Heart left ventricle (tissue), 13 donors: ENCODE data around the gene MGAT4B.

ENCODE experiments used
- CTCF ChIP-seq, 12 donors: fragments of 200-600 bp; sonication (generic) in 4 of 12; IDR thresholded peaks; one replicate each; pipeline versions ENCODE4 v1.5.0 to v1.8.0; 2018 to 2022; ENCODE audit warnings: antibody characterized with exemption in 12 of 12, mild to moderate bottlenecking in 5 of 12
- POLR2A ChIP-seq, 2 donors: fragments of 450-650 bp; IDR thresholded peaks; one replicate each; pipeline ENCODE4 v1.6.1; 2017; ENCODE audit warnings: antibody characterized with exemption in 2 of 2, mild to moderate bottlenecking in 2 of 2, moderate library complexity in 2 of 2
- donor health status: ischemic (EF 13 %, LVEDD 7.1; RV severe dilation, severe dysfunction).
- donor health status: DM: no; HTN: yes; CAD: no.
- donor health status: DM: no; HTN: no; CAD: no.
- donor health status: ischemic (EF 25% LVEDD 6.9; RV normal size, moderate dysfunction).
- donor health status: ischemic (EF 25% LVEDD 5.7; RV mildly dilated, moderate dysfunction).
- donor health status: ischemic (EF 35%, LVEDD 5.7; RV mildly dilated, moderate dysfunction).
- donor health status: nonischemic (EF 11% LVEDD 7.7; RV severe dilation, severe dysfunction).
- donor health status: DM: yes; HTN: yes; CAD: no.
- donor health status: PGD.
- donor health status: ischemic (EF 29% LVEDD 5.4; RV normal size, mild dysfunction).
- donor health status: nonischemic (EF 23%, LVEDD 6.1; RV moderate dilation, normal function).

DNA sequence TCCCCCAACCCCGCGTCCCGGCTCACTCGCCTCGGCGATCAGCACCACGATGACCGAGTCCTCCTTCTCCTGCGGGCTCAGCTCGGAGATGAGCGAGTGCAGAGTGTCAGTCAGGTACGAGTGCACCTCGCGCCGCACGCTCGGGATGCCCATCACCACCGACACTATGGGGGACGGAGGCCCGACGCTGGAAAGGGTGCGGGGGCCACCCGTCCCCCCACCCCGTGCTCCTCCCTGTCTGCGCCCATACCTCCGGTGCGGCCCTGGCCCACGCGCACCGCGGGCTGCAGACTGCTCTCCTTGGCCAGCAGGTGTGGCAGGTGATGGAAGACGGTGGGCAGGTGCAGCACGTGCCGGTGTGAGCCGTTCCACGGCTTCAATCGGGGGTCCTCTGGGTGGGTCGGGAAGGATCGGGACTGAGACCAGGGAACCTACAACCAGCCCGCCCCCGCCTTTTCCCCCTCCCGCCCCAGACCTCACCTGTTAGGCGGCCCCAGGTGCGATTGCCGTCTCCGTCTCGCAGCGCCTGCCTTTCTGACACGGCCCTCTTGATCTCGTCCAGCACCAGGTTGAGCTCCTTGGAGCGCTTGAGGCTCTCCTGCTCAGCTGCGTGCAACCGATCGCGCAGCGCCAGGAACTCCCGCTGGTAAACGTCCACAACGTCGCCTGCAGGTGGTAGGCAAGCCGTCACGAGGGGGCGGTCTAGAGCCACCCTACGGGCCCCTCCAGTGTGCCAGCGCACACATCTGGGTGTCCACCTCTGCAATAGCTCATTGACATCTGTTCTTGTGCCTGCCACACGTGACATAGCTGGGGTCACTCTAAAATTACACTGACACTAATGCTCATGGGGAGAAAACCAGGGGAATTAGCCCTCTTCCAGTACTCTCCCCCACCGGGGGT is 5.1 kb downstream of the MGAT4B start:
- no peak for TF ChIP-seq POLR2A (IDR thresholded peaks at IDR 0.05)
- peak; percentile 43 to 76 (median 64) for TF ChIP-seq CTCF (IDR thresholded peaks at IDR 0.05)
